HG03064 (cell line): Measurements from ENCODE around the gene UNC93B1.

Experiments used
- ATAC-seq: cut with Tn5 transposase; IDR thresholded peaks from one replicate; pipeline ENCODE4 v1.9.1; 2021; ENCODE audit warnings: low read depth; ENCODE audit not compliant: unreplicated experiment

Gene UNC93B1

GRCh38 chr11:68003846-68004550 lies at the start of gene UNC93B1:
Gene UNC93B1, minus strand, starts transcription at chr11:68004097. Its CDS starts 54 bp downstream, at chr11:68004043.
- ATAC-seq = peak; percentile 57

- ATAC-seq = no peak
Observed at GRCh38 chr11:68053117-68053516, 49.2 kb upstream of the UNC93B1 start.

GRCh38 chr11:68052137-68052873 lies 48.4 kb upstream of the UNC93B1 start:
- no peak for ATAC-seq

GRCh38 chr11:68051191-68052136 lies 47.6 kb upstream of the UNC93B1 start:
- no peak for ATAC-seq

- ATAC-seq = no peak
Observed at GRCh38 chr11:68050371-68050841, 46.5 kb upstream of the UNC93B1 start.

GRCh38 chr11:68049509-68050370 lies 45.8 kb upstream of the UNC93B1 start:
- ATAC-seq = no peak

- ATAC-seq = no peak
Observed at GRCh38 chr11:68048681-68049508, 45.0 kb upstream of the UNC93B1 start.

- ATAC-seq = no peak
Observed at GRCh38 chr11:68047437-68048290, 43.8 kb upstream of the UNC93B1 start.

- ATAC-seq = no peak
Observed at GRCh38 chr11:68044898-68045351, 41.0 kb upstream of the UNC93B1 start.

- no peak for ATAC-seq
Observed at GRCh38 chr11:68044145-68044813, 40.4 kb upstream of the UNC93B1 start.

- ATAC-seq = no peak
Observed at GRCh38 chr11:68043349-68044144, 39.6 kb upstream of the UNC93B1 start.

GRCh38 chr11:68043029-68043348 lies 39.1 kb upstream of the UNC93B1 start:
- ATAC-seq = no peak

- no peak for ATAC-seq
Observed at GRCh38 chr11:68042219-68043028, 38.5 kb upstream of the UNC93B1 start.

- ATAC-seq = no peak
Observed at GRCh38 chr11:68041617-68042218, 37.8 kb upstream of the UNC93B1 start.

GRCh38 chr11:68040957-68041591 lies 37.2 kb upstream of the UNC93B1 start:
- no peak for ATAC-seq
